HepG2 (cell line): ENCODE data around the gene ID3. TPM values are rescaled to one million over a fixed set of nuclear protein-coding genes. Genes with fewer than 3 reads are reported as not detected.
A peak's percentile ranks its signal among the peaks of the same experiment; 100 is the strongest.

Experiments used
- CENPX ChIP-seq: sonication (generic); formaldehyde crosslinking; IDR thresholded peaks from 2 replicates; pipeline ENCODE4 v1.9.0; 2021; ENCODE audit warnings: mild to moderate bottlenecking, missing genetic modification reagents, moderate library complexity
- DNMT1 ChIP-seq: sonication (generic); formaldehyde crosslinking; IDR thresholded peaks from 2 replicates; pipeline ENCODE4 v1.5.1; 2020; ENCODE audit warnings: mild to moderate bottlenecking, missing genetic modification reagents
- HNF4G ChIP-seq, 2 experiments: sonication (generic) in 1 of 2; formaldehyde crosslinking in 1 of 2; IDR thresholded peaks; 2 replicates each; pipeline versions ENCODE4 v1.4.0 to v1.6.1; 2011 to 2020; ENCODE audit warnings: borderline replicate concordance in 2 of 2, low read depth in 2 of 2, mild to moderate bottlenecking in 2 of 2, low read length in 1 of 2, missing genetic modification reagents in 1 of 2, moderate library complexity in 1 of 2
- MATR3 ChIP-seq: sonication (generic); formaldehyde crosslinking; IDR thresholded peaks from 2 replicates; pipeline ENCODE4 v1.4.0; 2020; ENCODE audit warnings: missing genetic modification reagents
- MED13 ChIP-seq: sonication (generic); formaldehyde crosslinking; IDR thresholded peaks from 2 replicates; pipeline ENCODE4 v1.5.0; 2020; ENCODE audit warnings: missing genetic modification reagents
- MIXL1 ChIP-seq: IDR thresholded peaks from 2 replicates; pipeline ENCODE4 v1.6.1; 2016
- MTA3 ChIP-seq: sonication (generic); formaldehyde crosslinking; IDR thresholded peaks from 2 replicates; pipeline ENCODE4 v1.4.0; 2020; ENCODE audit warnings: missing genetic modification reagents
- NR2F6 ChIP-seq, 2 experiments: IDR thresholded peaks; 2 replicates each; pipeline ENCODE4 v1.6.1; 2016; ENCODE audit warnings: antibody characterized with exemption in 1 of 2, mild to moderate bottlenecking in 1 of 2
- PHF8 ChIP-seq: sonication (generic); formaldehyde crosslinking; IDR thresholded peaks from 2 replicates; pipeline ENCODE4 v1.5.0; 2020; ENCODE audit warnings: missing genetic modification reagents
- POLR2AphosphoS2 ChIP-seq: IDR thresholded peaks from 2 replicates; pipeline ENCODE4 v1.6.1; 2011; ENCODE audit warnings: low read depth, low read length, improper control_type of control experiment
- RARG ChIP-seq: sonication (generic); formaldehyde crosslinking; IDR thresholded peaks from 2 replicates; pipeline ENCODE4 v1.4.0; 2020; ENCODE audit warnings: low read depth, mild to moderate bottlenecking, missing genetic modification reagents
- TIGD3 ChIP-seq: sonication (generic); formaldehyde crosslinking; IDR thresholded peaks from 2 replicates; pipeline ENCODE4 v1.5.1; 2020; ENCODE audit warnings: mild to moderate bottlenecking, missing genetic modification reagents, borderline replicate concordance
- ZBTB3 ChIP-seq: sonication (generic); formaldehyde crosslinking; IDR thresholded peaks from 2 replicates; pipeline ENCODE4 v1.4.0; 2020; ENCODE audit warnings: low read depth, mild to moderate bottlenecking, moderate library complexity, missing genetic modification reagents, borderline replicate concordance
- ZMAT3 ChIP-seq: sonication (generic); formaldehyde crosslinking; conservative IDR thresholded peaks from 2 replicates; pipeline ENCODE4 v1.7.0; 2021; ENCODE audit warnings: missing genetic modification reagents
- ZNF101 ChIP-seq: sonication (generic); formaldehyde crosslinking; IDR thresholded peaks from 2 replicates; pipeline ENCODE4 v1.4.0; 2020; ENCODE audit warnings: mild to moderate bottlenecking, low read depth, missing genetic modification reagents, borderline replicate concordance
- ZNF275 ChIP-seq: sonication (generic); formaldehyde crosslinking; IDR thresholded peaks from 2 replicates; pipeline ENCODE4 v1.8.0; 2022; ENCODE audit warnings: missing genetic modification reagents, mild to moderate bottlenecking, inconsistent platforms, borderline replicate concordance
- ZNF672 ChIP-seq: sonication (generic); formaldehyde crosslinking; IDR thresholded peaks from 2 replicates; pipeline ENCODE4 v1.8.1; 2022; ENCODE audit warnings: missing genetic modification reagents
- ZNF678 ChIP-seq: sonication (generic); formaldehyde crosslinking; IDR thresholded peaks from 2 replicates; pipeline ENCODE4 v1.4.0; 2020; ENCODE audit warnings: mild to moderate bottlenecking, missing genetic modification reagents
- ZNF724P ChIP-seq: sonication (generic); formaldehyde crosslinking; IDR thresholded peaks from 2 replicates; pipeline ENCODE4 v1.8.0; 2022; ENCODE audit warnings: missing genetic modification reagents, borderline replicate concordance
- ZNF777 ChIP-seq: sonication (generic); formaldehyde crosslinking; IDR thresholded peaks from 2 replicates; pipeline ENCODE4 v1.4.0; 2020; ENCODE audit warnings: missing genetic modification reagents
- polyA plus RNA-seq, 8 experiments: library from polyadenylated mRNA; depleted of rRNA in 3 of 8; stranded (reverse) in 7 of 8; unstranded in 1 of 8; fragments of >200 nt; fragmentation: Illumina TruSeq in 4 of 8; extraction: Trizol in 4 of 8; gene quantifications; 2 replicates each; pipeline versions ENCODE4 v1.2.1 to v1.2.3, GENCODE V29; 2011 to 2016; ENCODE audit warnings: low read depth in 4 of 8, missing spikeins in 1 of 8, mixed read lengths in 1 of 8; ENCODE audit not compliant: insufficient read depth in 1 of 8
- total RNA-seq, 5 experiments: library from RNA; depleted of rRNA; stranded (reverse); fragments of >200 nt; fragmentation: Illumina TruSeq; extraction: Trizol; gene quantifications; 2 replicates each; pipeline ENCODE4 v1.2.3, GENCODE V29; 2016; ENCODE audit warnings: low read depth in 1 of 5
- TF ChIP-seq, protein P1 (sequence below): sonication (generic); formaldehyde crosslinking; IDR thresholded peaks from 2 replicates; pipeline ENCODE4 v1.4.0; 2020; ENCODE audit warnings: missing genetic modification reagents
- TF ChIP-seq, protein P2 (sequence below): sonication (generic); formaldehyde crosslinking; IDR thresholded peaks from 2 replicates; pipeline ENCODE4 v1.8.1; 2022; ENCODE audit warnings: mild to moderate bottlenecking, missing genetic modification reagents
- TF ChIP-seq, protein P3 (sequence below): sonication (generic); formaldehyde crosslinking; IDR thresholded peaks from 2 replicates; pipeline ENCODE4 v1.9.0; 2022; ENCODE audit warnings: low read depth, missing genetic modification reagents

ID3 gene
- total and polyA plus RNA-seq, 2 of the 13 experiments (the other 11 are each of a cell fraction or from before 2014, with no cell fraction given), result 64.8 to 115 TPM

GRCh38 chr1:23594927-23595353, 35.6 kb upstream of the ID3 start (continued):
- TF ChIP-seq, protein P1, sequence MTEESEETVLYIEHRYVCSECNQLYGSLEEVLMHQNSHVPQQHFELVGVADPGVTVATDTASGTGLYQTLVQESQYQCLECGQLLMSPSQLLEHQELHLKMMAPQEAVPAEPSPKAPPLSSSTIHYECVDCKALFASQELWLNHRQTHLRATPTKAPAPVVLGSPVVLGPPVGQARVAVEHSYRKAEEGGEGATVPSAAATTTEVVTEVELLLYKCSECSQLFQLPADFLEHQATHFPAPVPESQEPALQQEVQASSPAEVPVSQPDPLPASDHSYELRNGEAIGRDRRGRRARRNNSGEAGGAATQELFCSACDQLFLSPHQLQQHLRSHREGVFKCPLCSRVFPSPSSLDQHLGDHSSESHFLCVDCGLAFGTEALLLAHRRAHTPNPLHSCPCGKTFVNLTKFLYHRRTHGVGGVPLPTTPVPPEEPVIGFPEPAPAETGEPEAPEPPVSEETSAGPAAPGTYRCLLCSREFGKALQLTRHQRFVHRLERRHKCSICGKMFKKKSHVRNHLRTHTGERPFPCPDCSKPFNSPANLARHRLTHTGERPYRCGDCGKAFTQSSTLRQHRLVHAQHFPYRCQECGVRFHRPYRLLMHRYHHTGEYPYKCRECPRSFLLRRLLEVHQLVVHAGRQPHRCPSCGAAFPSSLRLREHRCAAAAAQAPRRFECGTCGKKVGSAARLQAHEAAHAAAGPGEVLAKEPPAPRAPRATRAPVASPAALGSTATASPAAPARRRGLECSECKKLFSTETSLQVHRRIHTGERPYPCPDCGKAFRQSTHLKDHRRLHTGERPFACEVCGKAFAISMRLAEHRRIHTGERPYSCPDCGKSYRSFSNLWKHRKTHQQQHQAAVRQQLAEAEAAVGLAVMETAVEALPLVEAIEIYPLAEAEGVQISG, result no peak
- TF ChIP-seq ZNF672 (no peak), MIXL1 (CRISPR knock-in tag) (no peak), TIGD3 (no peak), ZNF101 (CRISPR knock-in tag) (no peak), POLR2AphosphoS2 (no peak), RARG (CRISPR knock-in tag) (no peak), NR2F6 (IDR thresholded peaks at IDR 0.05) (no peak), NR2F6 (CRISPR knock-in tag; IDR thresholded peaks at IDR 0.05) (peak; percentile 68), MED13 (CRISPR knock-in tag) (no peak), ZNF275 (CRISPR knock-in tag) (no peak), HNF4G (IDR thresholded peaks at IDR 0.05; ENCODE audit: borderline replicate concordance, low read depth, low read length) (no peak), HNF4G (CRISPR knock-in tag; IDR thresholded peaks at IDR 0.05; ENCODE audit: borderline replicate concordance, low read depth) (no peak), PHF8 (peak; percentile 43; the same call in 1 of the 2 replicates), MTA3 (CRISPR knock-in tag) (no peak), MATR3 (no peak), DNMT1 (CRISPR knock-in tag) (no peak), CENPX (CRISPR knock-in tag) (no peak), ZNF724P (CRISPR knock-in tag) (no peak), ZNF678 (CRISPR knock-in tag) (no peak), ZBTB3 (CRISPR knock-in tag) (no peak), ZNF777 (CRISPR knock-in tag) (no peak), ZMAT3 (CRISPR knock-in tag) (no peak)
- TF ChIP-seq, protein P2, sequence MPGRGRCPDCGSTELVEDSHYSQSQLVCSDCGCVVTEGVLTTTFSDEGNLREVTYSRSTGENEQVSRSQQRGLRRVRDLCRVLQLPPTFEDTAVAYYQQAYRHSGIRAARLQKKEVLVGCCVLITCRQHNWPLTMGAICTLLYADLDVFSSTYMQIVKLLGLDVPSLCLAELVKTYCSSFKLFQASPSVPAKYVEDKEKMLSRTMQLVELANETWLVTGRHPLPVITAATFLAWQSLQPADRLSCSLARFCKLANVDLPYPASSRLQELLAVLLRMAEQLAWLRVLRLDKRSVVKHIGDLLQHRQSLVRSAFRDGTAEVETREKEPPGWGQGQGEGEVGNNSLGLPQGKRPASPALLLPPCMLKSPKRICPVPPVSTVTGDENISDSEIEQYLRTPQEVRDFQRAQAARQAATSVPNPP (CRISPR knock-in tag), result no peak
- TF ChIP-seq, protein P3, sequence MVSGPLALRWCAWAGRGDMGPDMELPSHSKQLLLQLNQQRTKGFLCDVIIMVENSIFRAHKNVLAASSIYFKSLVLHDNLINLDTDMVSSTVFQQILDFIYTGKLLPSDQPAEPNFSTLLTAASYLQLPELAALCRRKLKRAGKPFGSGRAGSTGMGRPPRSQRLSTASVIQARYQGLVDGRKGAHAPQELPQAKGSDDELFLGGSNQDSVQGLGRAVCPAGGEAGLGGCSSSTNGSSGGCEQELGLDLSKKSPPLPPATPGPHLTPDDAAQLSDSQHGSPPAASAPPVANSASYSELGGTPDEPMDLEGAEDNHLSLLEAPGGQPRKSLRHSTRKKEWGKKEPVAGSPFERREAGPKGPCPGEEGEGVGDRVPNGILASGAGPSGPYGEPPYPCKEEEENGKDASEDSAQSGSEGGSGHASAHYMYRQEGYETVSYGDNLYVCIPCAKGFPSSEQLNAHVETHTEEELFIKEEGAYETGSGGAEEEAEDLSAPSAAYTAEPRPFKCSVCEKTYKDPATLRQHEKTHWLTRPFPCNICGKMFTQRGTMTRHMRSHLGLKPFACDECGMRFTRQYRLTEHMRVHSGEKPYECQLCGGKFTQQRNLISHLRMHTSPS (CRISPR knock-in tag), result 0 out of 2 replicates have a peak, but pooled peaks have one; percentile 24
